HL-60/S4 treated with phorbol 12-myristate 13-acetate at 8.2 ng/mL for 4 days and 3 days (cell line): Measurements from ENCODE around the gene SEZ6L.

Source experiments
- in situ Hi-C: fragments of 300-500 bp; cut with MboI; formaldehyde crosslinking; loops from 2 replicates; pipeline ENCODE4 v1.15.0; 2022; ENCODE audit warnings: low sequenced_read_pairs

SEZ6L gene

GRCh38 chr22:26414347-26414746 is 245.1 kb downstream of the SEZ6L start:
- in situ Hi-C loops: no loop called here

DNA sequence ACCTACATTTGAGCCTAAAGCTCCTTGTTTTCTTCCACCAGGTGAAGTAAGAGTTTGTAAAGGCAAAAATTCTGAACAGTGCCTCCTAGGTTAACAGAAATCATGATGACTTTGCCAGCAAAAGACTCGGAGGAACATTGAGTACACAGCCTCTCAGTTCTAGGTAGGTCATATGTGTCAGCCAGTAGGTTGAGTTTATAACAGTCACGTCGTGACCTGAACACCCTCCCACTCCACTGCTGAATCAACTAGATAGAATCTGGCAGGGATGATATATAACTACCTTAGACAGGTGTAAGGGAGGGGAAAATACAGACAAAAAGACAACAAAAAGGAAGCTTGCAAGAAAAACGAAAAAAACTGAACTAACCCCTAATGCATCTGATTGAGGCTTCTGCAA is 247.0 kb downstream of the SEZ6L start:
- in situ Hi-C loops: no loop called here

GRCh38 chr22:26416670-26417276 is 247.5 kb downstream of the SEZ6L start:
- in situ Hi-C loops: no loop called here

DNA sequence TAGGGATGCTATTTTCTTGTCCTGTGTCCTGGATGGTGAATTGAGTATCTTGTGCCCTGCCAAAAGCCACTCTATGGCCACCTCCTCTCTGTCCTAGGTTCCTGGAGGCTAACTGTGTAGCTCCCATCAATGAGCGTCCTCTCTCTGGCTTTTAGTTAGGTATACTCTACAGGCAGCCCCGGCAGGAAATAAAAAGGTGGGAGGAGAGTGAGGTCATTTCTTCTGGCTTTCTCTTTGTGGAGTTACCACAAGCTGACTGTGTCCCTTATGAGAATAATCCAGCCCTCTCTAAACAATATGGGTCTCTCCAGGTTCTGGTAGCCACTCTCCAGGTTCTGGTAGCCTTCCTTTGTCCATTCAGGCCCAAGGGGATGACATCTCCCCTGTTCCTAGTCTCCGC is 248.1 kb downstream of the SEZ6L start:
- in situ Hi-C loops: no loop called here

DNA sequence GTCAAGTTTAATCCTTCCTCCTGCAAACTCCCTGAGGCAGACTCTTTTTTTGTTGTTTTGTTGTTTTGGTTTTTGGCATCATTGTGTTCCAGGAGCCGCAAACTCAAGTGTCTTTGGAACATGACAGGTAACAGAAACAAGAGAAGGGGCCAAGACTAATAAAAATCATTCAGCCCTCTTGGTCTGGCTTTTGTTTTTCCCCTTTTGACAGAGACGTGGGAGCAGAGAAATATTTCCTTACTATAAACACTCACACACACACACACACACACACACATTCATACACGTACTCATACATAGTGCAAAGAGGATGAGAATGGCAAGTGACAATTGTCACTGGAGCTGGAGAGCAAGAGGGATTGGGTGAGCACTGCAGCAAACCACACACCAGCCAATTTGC is 249.4 kb downstream of the SEZ6L start:
- in situ Hi-C loops: no loop called here

GRCh38 chr22:26426924-26427323 is 257.7 kb downstream of the SEZ6L start:
- in situ Hi-C loops: no loop called here

- in situ Hi-C loops: no loop called here
Observed at GRCh38 chr22:26428515-26429457, 259.5 kb downstream of the SEZ6L start, which contains the start of gene ASPHD2. Gene ASPHD2 (plus strand): TSS chr22:26429260. CDS start chr22:26433616, 4,356 bp downstream.

GRCh38 chr22:26429458-26430286 is 260.4 kb downstream of the SEZ6L start:
- in situ Hi-C loops: no loop called here

GRCh38 chr22:26430600-26430999 is 261.3 kb downstream of the SEZ6L start:
- in situ Hi-C loops: no loop called here

DNA sequence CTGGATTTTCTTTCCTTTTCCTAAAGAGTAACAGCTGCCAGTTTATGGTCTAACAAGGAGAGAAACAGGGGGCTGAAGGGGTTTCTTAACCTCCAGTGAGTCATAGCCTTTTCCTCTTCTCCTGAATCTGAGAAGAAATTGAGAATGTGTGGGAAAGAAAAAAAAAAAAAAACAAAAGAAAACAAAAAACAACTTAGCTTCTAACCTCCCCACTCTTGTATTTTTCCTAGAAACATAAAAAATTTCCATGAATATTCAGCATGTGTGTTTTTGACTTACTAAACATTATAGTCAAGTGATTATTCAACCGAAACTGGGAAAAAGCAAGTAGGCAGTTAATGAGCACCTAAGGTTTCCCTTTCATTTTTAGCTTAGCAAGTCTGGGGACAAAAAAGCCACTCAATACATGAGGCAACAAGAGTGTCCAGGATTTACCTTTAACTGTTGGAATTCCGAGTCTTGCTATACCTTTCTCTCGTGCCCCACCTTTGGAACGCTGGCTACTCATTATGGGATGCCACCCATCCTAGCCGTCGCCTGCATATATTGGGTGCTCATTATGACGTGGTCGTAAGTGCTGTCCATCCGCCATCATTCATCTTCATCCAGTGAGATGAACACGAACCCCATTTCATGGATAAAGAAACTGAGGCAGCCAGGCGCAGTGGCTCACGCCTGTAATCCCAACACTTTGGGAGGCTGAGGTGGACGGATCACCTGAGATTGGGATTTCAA is 262.2 kb downstream of the SEZ6L start:
- in situ Hi-C loops: no loop called here

- in situ Hi-C loops: no loop called here
Observed at GRCh38 chr22:26432619-26433311, 263.5 kb downstream of the SEZ6L start.
